ENCODE measurements around the gene KLF2. TPM values are rescaled to one million over a fixed set of nuclear protein-coding genes. Genes with fewer than 3 reads are reported as not detected.
A peak's percentile ranks its signal among the peaks of the same experiment; 100 is the strongest.

KLF2 gene
- total and polyA plus RNA-seq, 2 donors (not counting 1 experiment from before 2014, with no cell fraction given), result 6.7 to 19.2 TPM

DNA sequence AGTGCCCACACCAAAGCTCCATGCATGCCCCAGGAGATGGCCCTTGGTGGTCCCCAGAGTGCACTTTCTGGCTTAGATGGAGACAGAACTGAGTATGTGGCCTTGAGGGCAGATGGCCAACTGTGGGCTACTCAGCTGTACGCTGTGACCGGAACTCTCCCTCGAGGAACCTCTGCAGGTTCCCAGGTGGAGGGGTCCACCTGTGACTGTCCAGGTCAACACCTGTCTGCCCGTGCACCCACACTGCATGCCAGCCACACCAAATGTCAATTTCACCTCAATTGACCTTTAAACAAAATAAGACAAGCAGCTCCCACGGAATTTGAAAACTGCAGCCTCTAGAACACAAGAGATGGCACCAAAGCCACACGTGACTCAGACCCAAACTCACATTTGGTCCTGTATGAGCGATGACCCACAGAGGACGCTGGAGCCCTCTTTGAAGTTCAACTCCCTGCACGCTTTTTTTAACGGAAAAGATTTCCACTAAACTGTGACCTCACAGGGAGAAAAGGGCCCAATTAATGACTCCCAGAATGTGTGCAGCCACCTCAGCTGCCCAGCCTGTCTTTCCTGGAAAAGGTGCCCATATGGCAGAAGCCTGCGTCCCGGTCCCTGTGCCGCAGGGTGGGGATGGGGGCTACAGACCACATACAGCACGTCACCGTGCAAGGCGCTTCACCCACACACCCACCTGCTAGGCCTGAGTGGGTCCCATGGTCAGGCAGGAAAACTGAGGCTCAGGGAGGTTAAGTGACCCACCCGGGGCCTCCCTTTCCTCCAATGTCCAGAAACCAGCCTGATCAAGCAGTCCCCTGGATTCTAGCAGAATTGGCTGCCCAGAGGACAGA is 47.7 kb downstream of the KLF2 start:
- no peak overlapping the region for H3K4me3 ChIP-seq (replicated peaks in 1 of 4; ENCODE audit: control extremely low read depth in 1 of 4, insufficient read depth in 1 of 4, low read depth in 3 of 4, low read length in 4 of 4)
- no peak overlapping the region for H2AFZ ChIP-seq (ENCODE audit: low read length)
- H3K4me2 ChIP-seq (ENCODE audit: extremely low read depth, insufficient read depth, low read length), result no peak overlapping the region
- peaks cover 14% of the 10 kb centered on the region for H3K36me3 ChIP-seq (ENCODE audit: control insufficient read depth, insufficient read depth, low read length)
- H3K27ac ChIP-seq (ENCODE audit: insufficient read depth, low read length), result peak overlapping the region; percentile 40
- TF ChIP-seq EZH2 (IDR thresholded peaks at IDR 0.05; ENCODE audit: low read length, missing control alignments), result no peak
- TF ChIP-seq, protein P1, sequence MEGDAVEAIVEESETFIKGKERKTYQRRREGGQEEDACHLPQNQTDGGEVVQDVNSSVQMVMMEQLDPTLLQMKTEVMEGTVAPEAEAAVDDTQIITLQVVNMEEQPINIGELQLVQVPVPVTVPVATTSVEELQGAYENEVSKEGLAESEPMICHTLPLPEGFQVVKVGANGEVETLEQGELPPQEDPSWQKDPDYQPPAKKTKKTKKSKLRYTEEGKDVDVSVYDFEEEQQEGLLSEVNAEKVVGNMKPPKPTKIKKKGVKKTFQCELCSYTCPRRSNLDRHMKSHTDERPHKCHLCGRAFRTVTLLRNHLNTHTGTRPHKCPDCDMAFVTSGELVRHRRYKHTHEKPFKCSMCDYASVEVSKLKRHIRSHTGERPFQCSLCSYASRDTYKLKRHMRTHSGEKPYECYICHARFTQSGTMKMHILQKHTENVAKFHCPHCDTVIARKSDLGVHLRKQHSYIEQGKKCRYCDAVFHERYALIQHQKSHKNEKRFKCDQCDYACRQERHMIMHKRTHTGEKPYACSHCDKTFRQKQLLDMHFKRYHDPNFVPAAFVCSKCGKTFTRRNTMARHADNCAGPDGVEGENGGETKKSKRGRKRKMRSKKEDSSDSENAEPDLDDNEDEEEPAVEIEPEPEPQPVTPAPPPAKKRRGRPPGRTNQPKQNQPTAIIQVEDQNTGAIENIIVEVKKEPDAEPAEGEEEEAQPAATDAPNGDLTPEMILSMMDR (conservative IDR thresholded peaks at IDR 0.05 in 1 of 2, IDR thresholded peaks at IDR 0.05 in 1 of 2; ENCODE audit: low read depth in 1 of 2, low read length in 2 of 2), result no peak
- H4K20me1 ChIP-seq (ENCODE audit: control insufficient read depth, extremely low read depth, insufficient read depth, low read length), result no peaks in the 10 kb centered on the region
- H3K9ac ChIP-seq (ENCODE audit: insufficient read depth, low read length), result no peak overlapping the region
- peaks cover 30% of the 10 kb centered on the region for H3K4me1 ChIP-seq (ENCODE audit: control insufficient read depth, extremely low read depth, insufficient read depth, low read length)
- H3K9me3 ChIP-seq (ENCODE audit: control insufficient read depth, insufficient read depth, low read depth, low read length), result no peaks in the 10 kb centered on the region
- H3K27me3 ChIP-seq (ENCODE audit: control insufficient read depth, insufficient read depth, low read length), result no peaks in the 10 kb centered on the region
- no peaks in the 10 kb centered on the region for H3K79me2 ChIP-seq (ENCODE audit: control insufficient read depth, insufficient read depth, low read length)
- no peak for DNase-seq (ENCODE audit: low read depth in 2 of 2)

- DNase-seq (ENCODE audit: low read depth in 2 of 2), result no peak
- Histone ChIP-seq H3K27me3 (ENCODE audit: control insufficient read depth, insufficient read depth, low read length) (no peaks in the 10 kb centered on the region), H3K27ac (ENCODE audit: insufficient read depth, low read length) (peak overlapping the region; percentile 40), H4K20me1 (ENCODE audit: control insufficient read depth, extremely low read depth, insufficient read depth, low read length) (no peaks in the 10 kb centered on the region), H3K79me2 (ENCODE audit: control insufficient read depth, insufficient read depth, low read length) (no peaks in the 10 kb centered on the region), H3K36me3 (ENCODE audit: control insufficient read depth, insufficient read depth, low read length) (peaks cover 14% of the 10 kb centered on the region), H3K4me1 (ENCODE audit: control insufficient read depth, extremely low read depth, insufficient read depth, low read length) (peaks cover 30% of the 10 kb centered on the region), H2AFZ (ENCODE audit: low read length) (no peak overlapping the region), H3K4me3 (replicated peaks in 1 of 4; ENCODE audit: control extremely low read depth in 1 of 4, insufficient read depth in 1 of 4, low read depth in 3 of 4, low read length in 4 of 4) (no peak overlapping the region), H3K4me2 (ENCODE audit: extremely low read depth, insufficient read depth, low read length) (no peak overlapping the region), H3K9me3 (ENCODE audit: control insufficient read depth, insufficient read depth, low read depth, low read length) (no peaks in the 10 kb centered on the region), H3K9ac (ENCODE audit: insufficient read depth, low read length) (peak overlapping the region; percentile 1)
- no peak for TF ChIP-seq EZH2 (IDR thresholded peaks at IDR 0.05; ENCODE audit: low read length, missing control alignments)
- TF ChIP-seq, protein P1 (conservative IDR thresholded peaks at IDR 0.05 in 1 of 2, IDR thresholded peaks at IDR 0.05 in 1 of 2; ENCODE audit: low read depth in 1 of 2, low read length in 2 of 2), result no peak
Measured at GRCh38 chr19:16373079-16373478, 48.5 kb downstream of the KLF2 start.

DNA sequence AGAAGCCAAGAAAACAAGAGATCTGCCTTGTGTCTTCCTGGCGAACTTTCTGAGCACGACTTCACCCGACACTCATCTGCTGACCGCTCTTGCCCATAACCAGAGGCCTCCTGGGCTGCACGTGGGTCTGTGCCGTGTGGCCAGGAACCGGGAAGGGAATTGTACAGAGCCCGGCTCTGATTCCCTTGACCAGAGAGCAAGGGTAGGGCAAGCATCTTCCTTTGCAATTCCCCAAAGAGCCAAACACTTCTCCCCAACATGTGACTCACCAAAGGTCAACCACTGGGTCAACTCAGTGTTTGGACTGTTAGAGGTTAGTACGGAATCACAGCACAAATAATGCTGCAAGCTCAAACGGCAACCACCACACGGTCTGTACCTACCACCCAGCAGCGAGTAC is 48.9 kb downstream of the KLF2 start:
- Histone ChIP-seq H3K27ac (ENCODE audit: insufficient read depth, low read length) (peak overlapping the region; percentile 40), H3K9me3 (ENCODE audit: control insufficient read depth, insufficient read depth, low read depth, low read length) (no peaks in the 10 kb centered on the region), H3K4me3 (replicated peaks in 1 of 4; ENCODE audit: control extremely low read depth in 1 of 4, insufficient read depth in 1 of 4, low read depth in 3 of 4, low read length in 4 of 4) (no peak overlapping the region), H2AFZ (ENCODE audit: low read length) (no peak overlapping the region), H3K79me2 (ENCODE audit: control insufficient read depth, insufficient read depth, low read length) (no peaks in the 10 kb centered on the region), H3K9ac (ENCODE audit: insufficient read depth, low read length) (no peak overlapping the region), H3K27me3 (ENCODE audit: control insufficient read depth, insufficient read depth, low read length) (no peaks in the 10 kb centered on the region), H3K4me2 (ENCODE audit: extremely low read depth, insufficient read depth, low read length) (peak overlapping the region; percentile 54), H4K20me1 (ENCODE audit: control insufficient read depth, extremely low read depth, insufficient read depth, low read length) (no peaks in the 10 kb centered on the region), H3K36me3 (ENCODE audit: control insufficient read depth, insufficient read depth, low read length) (peaks cover 14% of the 10 kb centered on the region), H3K4me1 (ENCODE audit: control insufficient read depth, extremely low read depth, insufficient read depth, low read length) (peaks cover 30% of the 10 kb centered on the region)
- TF ChIP-seq, protein P1 (conservative IDR thresholded peaks at IDR 0.05 in 1 of 2, IDR thresholded peaks at IDR 0.05 in 1 of 2; ENCODE audit: low read depth in 1 of 2, low read length in 2 of 2), result no peak
- TF ChIP-seq EZH2 (IDR thresholded peaks at IDR 0.05; ENCODE audit: low read length, missing control alignments), result no peak
- peak; percentile 47 to 94 for DNase-seq (ENCODE audit: low read depth in 2 of 2)

All from fibroblast of lung (primary cell).